Right cardiac atrium (tissue), 5 donors: ENCODE measurements around the gene NOX5. TPM values are rescaled to one million over a fixed set of nuclear protein-coding genes. Genes with fewer than 3 reads are reported as not detected.
A peak's percentile ranks its signal among the peaks of the same experiment; 100 is the strongest.

Experiments
- ATAC-seq, 2 donors: fragments of 200-7000 bp; cut with Tn5 transposase; one replicate each; pipeline versions ENCODE4 v1.8.0 to v1.9.1; 2020; ENCODE audit warnings: moderate library complexity in 2 of 2, mild to moderate bottlenecking in 1 of 2
- DNase-seq, 3 donors: peaks; one replicate each; pipeline ENCODE4 v3.0.0-alpha.2; 2020
- H3K27ac ChIP-seq: one replicate; pipeline ENCODE4 v1.5.1; 2013; ENCODE audit warnings: mild to moderate bottlenecking, low read length, control low read depth, moderate library complexity
- H3K27me3 ChIP-seq: one replicate; pipeline ENCODE4 v1.6.1; 2013; ENCODE audit not compliant: control insufficient read depth, insufficient read depth
- H3K4me1 ChIP-seq: one replicate; pipeline ENCODE4 v1.6.1; 2013; ENCODE audit warnings: low read length; ENCODE audit not compliant: control insufficient read depth, insufficient read depth
- H3K4me3 ChIP-seq: one replicate; pipeline ENCODE4 v1.5.1; 2013; ENCODE audit warnings: low read length, control low read depth
- H3K9me3 ChIP-seq: one replicate; pipeline ENCODE4 v1.6.1; 2013; ENCODE audit warnings: low read length; ENCODE audit not compliant: control insufficient read depth
- WGBS: extraction: QIAGEN DNeasy Blood & Tissue Kit; methylation state at CpG from one replicate; pipeline ENCODE4 v1.1.7; 2013; 5-methylcytosine and 5-hydroxymethylcytosine counted together
- intact Hi-C, 4 donors: fragments of 100-400 bp; cut with DNase I; formaldehyde crosslinking; loops; one replicate each; pipeline versions ENCODE4 v1.11.0 to v1.14.0; 2022 to 2023
- polyA plus RNA-seq: library from polyadenylated mRNA; stranded (reverse); fragments of 200-250 nt; gene quantifications from one replicate; pipeline ENCODE4 v1.2.3, GENCODE V29; 2013
- total RNA-seq, 4 donors: library from RNA; stranded (reverse); fragmentation: NEBNext Ultra II Directional; extraction: Animal tissue kit (Norgen Biotek cat#: 25700); gene quantifications; one replicate each; pipeline ENCODE4 v1.2.1, GENCODE V29; 2021
- donor health status: healthy with polysubstance abuse.
- donor health status: DM: no; HTN: yes; CAD: no.
- donor health status: DM: no; HTN: no; CAD: no.
- donor health status: DM: no; HTN: yes; CAD: no; lungs with severe emphysema.
- donor health status: DM: yes; HTN: yes; CAD: no.

Gene NOX5
- total and polyA plus RNA-seq, 5 donors: 0.03 to 0.17 (median 0.07) TPM; not detected in 1

DNA sequence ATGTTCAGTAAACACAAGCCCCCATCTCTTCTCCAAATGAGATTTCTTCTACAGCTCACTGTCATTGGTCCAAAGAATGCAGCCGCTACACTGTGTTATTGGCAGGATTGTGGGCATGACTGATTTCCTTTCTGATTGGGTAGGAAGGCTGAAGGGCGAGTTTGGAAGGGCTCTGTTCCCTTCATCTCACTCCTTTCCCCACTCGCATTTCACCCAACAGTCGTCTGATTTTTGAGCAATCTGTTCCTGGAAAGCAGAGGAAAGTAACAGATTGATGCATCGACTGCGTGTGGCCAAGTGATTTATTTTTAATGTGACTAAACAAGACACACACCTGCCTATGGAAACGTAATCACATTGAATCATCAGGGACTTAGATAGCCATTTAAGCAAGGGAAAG is 55.5 kb downstream of the NOX5 start:
- H3K4me1 ChIP-seq: no peaks in the 10 kb centered on the region
- H3K27me3 ChIP-seq: no peaks in the 10 kb centered on the region
- intact Hi-C loops: loop anchor here in 2 of 4 donors (10.0 kb wide), 1 partner anchor 195 kb away; no protein-coding TSS in a partner anchor
- no peak overlapping the region for H3K4me3 ChIP-seq
- no peaks in the 10 kb centered on the region for H3K9me3 ChIP-seq
- ATAC-seq: no peak
- DNase-seq: no peak
- WGBS: 86% methylated on average over 7 of the region's 7 CpGs
- H3K27ac ChIP-seq: no peak overlapping the region

DNA sequence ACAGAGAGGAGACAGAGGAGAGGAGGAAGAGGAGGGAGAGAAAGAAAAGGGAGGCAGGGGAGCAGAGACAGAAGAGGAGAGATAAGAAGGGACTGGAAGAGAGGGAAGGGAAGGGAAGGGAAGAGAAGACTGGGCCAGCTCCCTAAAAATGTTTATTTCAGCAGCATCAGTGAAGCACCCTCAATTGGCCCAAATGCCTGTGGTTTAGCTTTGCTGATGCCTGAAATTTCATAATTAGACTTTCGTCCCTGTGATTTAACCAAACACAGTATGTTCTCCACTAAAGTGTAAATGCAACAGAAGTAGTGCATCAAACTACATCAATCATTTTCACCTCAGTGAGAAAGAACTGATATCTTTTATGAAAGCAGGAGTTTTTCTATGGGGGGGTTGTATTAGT is 55.9 kb downstream of the NOX5 start:
- WGBS: 97% methylated on average over 1 of the region's 1 CpG
- Histone ChIP-seq H3K9me3 (no peaks in the 10 kb centered on the region), H3K27me3 (no peaks in the 10 kb centered on the region), H3K4me3 (no peak overlapping the region), H3K27ac (no peak overlapping the region), H3K4me1 (no peaks in the 10 kb centered on the region)
- no peak for DNase-seq
- intact Hi-C loops: no loop called here
- no peak for ATAC-seq

DNA sequence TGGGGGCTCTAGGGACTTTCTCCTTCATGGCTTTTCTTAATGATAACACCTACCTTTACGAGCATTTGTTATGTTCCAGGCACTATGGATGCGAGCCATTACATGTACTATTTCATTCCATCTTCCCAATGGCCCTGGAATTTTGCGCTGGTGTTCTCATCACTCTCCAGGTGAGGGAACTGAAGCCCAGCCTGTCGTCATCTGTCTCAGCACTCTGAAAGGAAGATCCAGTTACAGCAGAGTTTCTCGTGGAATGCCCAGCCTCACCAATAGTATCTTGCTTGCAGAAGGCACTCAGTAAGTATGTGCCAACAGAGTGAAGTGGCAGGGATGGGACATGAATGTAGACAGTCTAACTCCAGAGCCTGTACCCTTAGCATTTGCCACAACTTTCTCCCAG is 56.8 kb downstream of the NOX5 start:
- Histone ChIP-seq H3K4me3 (no peak overlapping the region), H3K9me3 (no peaks in the 10 kb centered on the region), H3K27ac (no peak overlapping the region), H3K27me3 (no peaks in the 10 kb centered on the region), H3K4me1 (no peaks in the 10 kb centered on the region)
- ATAC-seq (no peak), DNase-seq (no peak)
- intact Hi-C loops: no loop called here
- 67% methylated on average over 5 of the region's 5 CpGs for WGBS

DNA sequence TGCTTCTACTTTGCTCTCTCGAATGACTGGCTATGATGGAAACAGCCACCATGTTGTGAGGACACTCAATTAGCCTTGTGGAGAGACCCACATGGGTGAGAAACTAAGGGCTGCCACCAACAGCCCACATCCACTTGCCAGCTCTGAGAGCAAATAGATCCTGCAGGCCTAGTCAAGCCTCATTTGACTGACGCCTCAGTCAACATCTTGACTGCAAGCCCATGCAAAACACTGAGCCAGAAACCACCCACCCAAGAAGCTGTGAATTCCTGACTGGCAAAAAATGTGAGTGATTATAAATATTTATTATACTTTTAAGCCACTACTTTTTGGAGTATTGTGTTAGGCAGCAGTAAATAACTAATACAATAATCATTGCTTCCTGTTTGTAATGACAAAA is 58.4 kb downstream of the NOX5 start:
- no peak for ATAC-seq
- no peaks in the 10 kb centered on the region for H3K9me3 ChIP-seq
- 97% methylated on average over 2 of the region's 2 CpGs for WGBS
- H3K27me3 ChIP-seq: no peaks in the 10 kb centered on the region
- intact Hi-C loops: no loop called here
- H3K4me3 ChIP-seq: no peak overlapping the region
- no peaks in the 10 kb centered on the region for H3K4me1 ChIP-seq
- DNase-seq: no peak
- no peak overlapping the region for H3K27ac ChIP-seq

DNA sequence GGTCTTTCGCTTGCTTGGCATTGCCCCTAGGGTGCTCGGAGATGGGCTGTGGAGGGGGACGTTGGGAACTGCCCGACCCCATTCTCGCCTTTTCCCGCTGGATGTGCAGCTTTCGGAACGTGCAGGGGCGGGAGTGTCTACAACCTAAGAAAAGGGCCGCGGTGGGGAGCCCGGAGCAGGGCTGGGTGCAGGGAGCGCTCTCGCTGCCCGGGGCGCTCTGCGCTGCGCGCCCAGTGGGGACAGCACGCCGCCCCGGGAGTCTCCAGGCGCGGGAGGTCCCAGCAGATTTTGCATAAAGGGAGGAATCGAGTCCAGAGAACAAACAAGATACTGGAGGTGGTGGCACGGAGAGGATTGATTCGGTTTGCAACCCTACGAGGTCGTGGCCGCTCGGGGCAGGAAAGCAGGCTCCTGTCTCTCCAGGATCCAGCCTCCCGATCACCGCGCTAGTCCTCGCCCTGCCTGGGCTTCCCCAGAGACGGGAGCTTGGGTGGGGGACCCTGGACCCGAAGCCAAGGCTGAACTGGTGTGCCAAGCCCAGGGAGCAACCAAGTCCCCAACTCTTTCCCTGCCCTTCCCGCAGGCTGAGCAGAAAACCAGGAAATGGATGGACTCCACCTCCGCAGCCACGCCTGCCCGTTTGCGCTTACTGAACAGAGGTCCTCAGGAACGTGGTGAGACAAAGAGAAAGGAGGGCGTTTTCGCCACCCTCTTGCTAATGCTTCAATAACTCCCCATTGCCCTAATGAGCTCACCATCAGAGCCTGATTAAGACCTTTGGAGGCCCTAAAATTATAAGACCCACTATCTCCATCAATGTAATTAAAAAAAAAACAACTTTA is 59.7 kb downstream of the NOX5 start:
- H3K27ac ChIP-seq: no peak overlapping the region
- intact Hi-C loops: no loop called here
- WGBS: 2% methylated on average over 45 of the region's 45 CpGs
- DNase-seq: peak; percentile 74 to 88 (median 77)
- peak; percentile 91 to 96 for ATAC-seq
- peak overlapping the region; percentile 44 for H3K4me3 ChIP-seq
- H3K4me1 ChIP-seq: no peaks in the 10 kb centered on the region
- no peaks in the 10 kb centered on the region for H3K9me3 ChIP-seq
- no peaks in the 10 kb centered on the region for H3K27me3 ChIP-seq

DNA sequence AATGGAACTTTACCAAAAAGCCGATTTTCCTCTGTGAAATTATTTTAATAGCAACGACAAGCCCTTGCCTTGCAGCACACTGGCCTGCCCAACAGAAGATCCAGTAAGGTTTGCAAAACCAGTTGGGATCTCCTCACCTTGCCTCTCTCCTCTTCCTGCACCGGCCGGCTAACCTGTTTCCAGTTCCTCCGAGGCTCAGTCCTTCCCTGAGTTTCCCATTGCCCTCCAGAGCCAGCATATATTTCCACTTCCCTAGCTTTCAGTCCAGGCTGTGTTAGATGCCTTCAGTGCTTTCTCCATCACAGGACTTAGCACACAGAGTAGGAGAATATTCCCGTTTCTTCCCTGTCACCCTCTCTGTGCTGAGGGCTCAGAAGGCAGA is 60.3 kb downstream of the NOX5 start:
- ATAC-seq: peak; percentile 27 to 35

DNA sequence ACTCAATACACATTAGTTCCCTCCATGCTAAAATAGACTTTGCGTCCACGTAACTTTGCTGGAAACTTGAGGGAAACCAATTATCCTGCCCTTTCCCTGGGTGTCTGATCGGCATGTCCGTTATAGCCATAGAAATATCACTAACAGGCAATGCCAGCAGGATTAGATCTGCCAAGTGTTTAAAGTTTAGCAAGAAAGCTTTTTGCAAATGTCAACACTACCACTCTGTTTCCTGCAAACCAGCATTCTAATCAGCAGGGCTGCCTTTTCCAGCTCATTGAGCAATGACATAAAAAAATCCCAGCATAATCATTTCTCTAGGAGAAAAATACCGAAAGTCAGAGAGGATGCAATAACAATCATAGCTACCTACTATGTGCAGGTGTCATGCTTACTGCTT is 60.9 kb downstream of the NOX5 start:
- H3K27ac ChIP-seq: no peak overlapping the region
- 62% methylated on average over 5 of the region's 5 CpGs for WGBS
- DNase-seq (no peak), ATAC-seq (peak in 1 of 2 donors; percentile 54)
- no peak overlapping the region for H3K4me3 ChIP-seq
- H3K4me1 ChIP-seq: no peaks in the 10 kb centered on the region
- no peaks in the 10 kb centered on the region for H3K27me3 ChIP-seq
- intact Hi-C loops: no loop called here
- no peaks in the 10 kb centered on the region for H3K9me3 ChIP-seq

More for the DNA sequence above, 60.3 kb downstream of the NOX5 start:
- Histone ChIP-seq H3K4me1 (no peaks in the 10 kb centered on the region), H3K27me3 (no peaks in the 10 kb centered on the region), H3K9me3 (no peaks in the 10 kb centered on the region), H3K27ac (no peak overlapping the region), H3K4me3 (peak overlapping the region; percentile 44)
- 31% methylated on average over 6 of the region's 6 CpGs for WGBS
- DNase-seq: no peak
- intact Hi-C loops: no loop called here

DNA sequence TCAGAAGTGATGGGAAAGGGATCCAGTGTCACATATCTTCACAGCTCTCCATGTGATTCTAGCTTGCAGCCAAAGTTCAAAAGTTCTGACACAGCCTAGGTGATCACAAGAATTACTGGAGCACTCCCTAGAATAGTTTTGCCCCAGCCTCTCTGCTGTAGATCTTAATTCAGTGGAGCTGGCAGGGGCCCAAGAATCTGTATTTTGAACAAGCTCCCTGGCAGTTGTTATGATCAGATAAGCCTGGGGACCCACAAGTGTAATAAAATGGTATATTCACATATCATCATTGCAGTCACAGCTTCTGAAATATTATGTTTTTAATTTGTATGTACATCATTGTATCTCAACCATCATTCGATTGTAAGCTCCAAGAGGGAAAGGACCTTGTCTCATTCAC is 62.3 kb downstream of the NOX5 start:
- Histone ChIP-seq H3K27me3 (no peaks in the 10 kb centered on the region), H3K4me1 (peaks cover 8% of the 10 kb centered on the region), H3K4me3 (no peak overlapping the region), H3K27ac (no peak overlapping the region), H3K9me3 (no peaks in the 10 kb centered on the region)
- intact Hi-C loops: no loop called here
- ATAC-seq (no peak), DNase-seq (no peak)
- WGBS: 98% methylated on average over 1 of the region's 1 CpG

DNA sequence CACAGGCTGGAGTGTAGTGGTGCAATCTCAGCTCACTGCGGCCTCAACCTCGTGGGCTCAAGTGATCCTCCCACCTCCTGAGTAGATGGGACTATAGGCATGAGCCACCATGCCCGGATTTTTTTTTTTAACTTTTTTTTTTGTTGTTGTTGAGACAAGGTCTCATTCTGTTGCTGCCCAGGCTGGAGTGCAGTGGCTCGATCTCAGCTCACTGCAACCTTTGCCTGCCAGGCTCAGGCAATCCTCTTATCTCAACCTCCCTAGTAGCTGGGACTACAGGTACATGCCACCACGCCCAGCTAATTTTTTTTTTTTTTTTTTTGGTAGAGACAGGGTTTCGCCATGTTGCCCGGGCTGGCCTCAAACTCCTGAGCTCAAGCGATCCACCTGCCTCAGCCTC is 64.1 kb downstream of the NOX5 start:
- Histone ChIP-seq H3K27me3 (no peaks in the 10 kb centered on the region), H3K4me1 (peaks cover 14% of the 10 kb centered on the region), H3K27ac (no peak overlapping the region), H3K4me3 (no peak overlapping the region), H3K9me3 (no peaks in the 10 kb centered on the region)
- no peak for DNase-seq
- WGBS: 97% methylated on average over 8 of the region's 8 CpGs
- ATAC-seq: no peak
- intact Hi-C loops: no loop called here

DNA sequence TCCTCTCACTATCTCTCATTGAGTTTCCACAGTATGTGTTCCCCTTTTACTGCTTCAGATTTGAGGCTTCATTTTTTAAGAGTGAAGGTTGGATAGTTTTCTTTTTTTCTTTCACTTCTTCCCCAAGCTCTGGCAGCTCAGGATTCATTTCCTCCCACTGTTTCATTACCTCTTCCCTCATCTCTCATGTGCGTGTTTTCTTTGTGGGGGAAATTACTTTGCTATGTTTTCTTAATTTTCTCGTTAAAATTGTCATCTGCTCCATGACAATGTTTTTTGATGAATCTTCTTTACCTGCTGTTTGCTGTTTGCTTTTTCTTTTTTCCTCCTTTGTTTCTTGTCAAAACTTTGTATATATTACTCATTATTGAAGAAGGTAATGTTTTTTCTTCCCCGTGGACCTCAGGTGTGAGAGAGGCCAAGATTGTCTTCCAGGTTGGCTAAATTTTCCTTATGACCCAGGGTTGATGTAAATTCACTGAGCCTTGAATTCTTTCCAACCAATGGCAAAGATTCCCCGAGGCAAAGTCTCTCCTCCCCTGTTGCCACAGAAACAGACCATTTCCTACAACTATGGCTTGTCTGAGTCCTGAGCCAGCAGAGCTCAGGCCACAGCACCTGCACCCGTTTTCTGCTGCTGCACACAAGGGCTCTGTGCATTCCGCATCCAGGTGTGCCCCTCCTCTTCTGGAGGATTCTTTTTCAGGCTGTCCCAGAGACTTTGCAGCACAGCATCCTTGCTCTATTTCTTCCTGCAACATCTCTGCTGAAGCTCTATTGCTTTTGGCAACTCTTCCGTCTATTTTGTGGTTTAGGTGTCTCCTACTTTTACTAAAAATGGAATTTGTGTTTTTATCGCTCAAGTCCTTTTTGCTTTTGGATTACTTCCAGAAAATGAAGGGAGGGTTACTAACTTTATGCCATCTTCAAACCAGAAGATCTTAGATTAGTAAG is 66.1 kb downstream of the NOX5 start:
- H3K4me3 ChIP-seq: no peak overlapping the region
- H3K9me3 ChIP-seq: no peaks in the 10 kb centered on the region
- DNase-seq: no peak
- H3K4me1 ChIP-seq: peaks cover 17% of the 10 kb centered on the region
- peak overlapping the region; percentile 92 for H3K27ac ChIP-seq
- 52% methylated on average over 8 of the region's 8 CpGs for WGBS
- no peaks in the 10 kb centered on the region for H3K27me3 ChIP-seq
- no peak for ATAC-seq
- intact Hi-C loops: loop anchor here in 2 of 4 donors (5.0 to 10.0 kb wide), 2 partner anchors 82 to 84 kb away; partner anchors contain the start of gene GLCE (in 2 of the 2)
